Activated gamma-delta T cell (primary cell): ENCODE data around the gene SYT13.

Experiments used
- DNase-seq: peaks from one replicate; lab custom pipeline; 2025; lab: John Stamatoyannopoulos, UW
- total RNA-seq, 2 donors: gene quantifications; one replicate each; lab custom pipeline; 2026; lab: John Stamatoyannopoulos, UW

SYT13 gene
- 0 reads per million in 2 donors for total RNA-seq

- no peak for DNase-seq
These were observed at the start of gene SYT13 for GRCh38 chr11:45285930-45286632. TSS of gene SYT13 (minus strand) at chr11:45286341. CDS start at chr11:45286207, 134 bp downstream.

DNA sequence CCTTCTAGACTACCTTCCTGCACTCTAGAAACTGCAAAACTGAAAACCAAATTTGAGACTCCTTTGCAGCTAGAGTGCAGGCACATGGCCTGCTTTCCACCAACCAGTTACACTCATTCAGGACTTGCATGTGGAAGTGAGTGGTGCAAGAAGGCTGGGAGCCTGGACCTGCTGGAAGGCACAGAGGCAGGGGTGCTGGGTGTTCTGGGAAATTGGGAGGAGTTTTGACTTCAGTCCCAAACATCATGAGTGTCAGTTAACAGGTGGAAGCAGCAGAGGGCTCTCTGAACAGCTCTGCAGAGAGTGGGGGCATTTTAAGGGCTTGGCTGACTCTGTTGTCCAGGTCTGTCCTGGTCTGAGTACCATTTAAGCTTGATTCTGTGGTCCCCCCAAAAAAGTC is 49.3 kb upstream of the SYT13 start:
- no peak for DNase-seq

GRCh38 chr11:45334836-45335235 is 48.7 kb upstream of the SYT13 start:
- DNase-seq = no peak

GRCh38 chr11:45334410-45334809 is 48.3 kb upstream of the SYT13 start:
- DNase-seq = no peak

DNA sequence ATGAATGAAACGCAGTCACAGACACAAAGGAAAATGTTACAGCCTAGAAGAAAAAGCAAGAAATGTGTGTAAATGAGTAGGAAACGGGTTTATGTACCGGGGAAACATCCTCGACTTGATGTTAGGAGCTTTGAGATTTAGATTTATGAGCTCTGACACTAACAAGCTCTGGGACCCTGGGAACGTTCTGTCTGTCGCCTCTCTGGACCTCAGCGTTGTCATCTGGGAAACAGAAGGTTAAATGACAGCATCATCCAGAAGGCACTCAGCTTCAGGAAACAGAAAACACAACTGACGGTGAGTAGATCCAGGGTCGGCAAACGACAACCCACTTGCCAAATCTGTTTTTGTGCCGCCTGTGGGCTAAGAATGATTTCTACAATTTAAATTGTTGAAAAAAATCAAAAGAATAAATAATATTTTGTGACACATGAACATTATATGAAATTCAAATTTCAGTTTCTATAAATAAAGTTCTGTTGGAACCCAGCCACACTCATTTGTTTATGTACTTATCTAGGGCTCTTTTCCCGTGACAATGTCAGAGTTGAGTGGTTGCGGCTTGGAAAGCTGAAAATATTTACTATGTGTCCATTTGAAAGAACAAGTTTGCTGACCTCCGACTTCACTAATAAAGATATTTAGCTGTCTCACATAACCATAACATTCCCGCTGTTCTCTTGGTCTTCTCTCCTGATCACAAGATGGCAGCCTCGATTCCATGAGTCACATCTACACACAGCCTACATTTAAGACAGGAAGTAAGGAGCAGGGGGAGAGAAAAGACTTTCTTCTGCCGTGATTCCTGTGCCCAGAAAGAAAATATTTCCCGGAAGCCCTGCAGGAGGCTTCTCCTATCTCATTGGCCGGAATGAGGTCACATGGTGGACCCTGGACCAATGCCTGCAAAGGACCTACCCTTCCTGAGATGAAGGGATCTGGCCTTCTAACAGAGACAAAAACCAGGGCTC is 47.1 kb upstream of the SYT13 start:
- DNase-seq = no peak

GRCh38 chr11:45332276-45332934 is 46.3 kb upstream of the SYT13 start:
- no peak for DNase-seq

DNA sequence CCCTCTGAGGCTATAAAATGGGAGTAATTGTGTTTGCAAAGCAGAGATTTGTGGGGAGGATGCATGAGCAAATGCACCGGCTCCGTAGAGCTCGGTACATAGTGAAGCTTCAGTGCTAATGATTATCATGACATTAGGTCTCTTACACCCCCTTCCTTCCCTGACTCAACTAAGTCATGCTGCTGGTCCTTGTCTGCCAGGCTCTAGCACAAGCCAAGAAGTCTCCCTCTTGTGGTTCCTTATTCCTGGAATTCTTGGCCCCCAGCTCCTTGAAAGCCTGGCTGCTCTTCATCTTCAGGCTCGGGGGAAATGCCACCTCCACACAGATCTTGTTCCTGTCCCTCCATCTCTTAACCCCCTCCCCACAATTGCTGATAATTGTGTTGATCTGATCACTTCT is 45.7 kb upstream of the SYT13 start:
- DNase-seq = no peak

DNA sequence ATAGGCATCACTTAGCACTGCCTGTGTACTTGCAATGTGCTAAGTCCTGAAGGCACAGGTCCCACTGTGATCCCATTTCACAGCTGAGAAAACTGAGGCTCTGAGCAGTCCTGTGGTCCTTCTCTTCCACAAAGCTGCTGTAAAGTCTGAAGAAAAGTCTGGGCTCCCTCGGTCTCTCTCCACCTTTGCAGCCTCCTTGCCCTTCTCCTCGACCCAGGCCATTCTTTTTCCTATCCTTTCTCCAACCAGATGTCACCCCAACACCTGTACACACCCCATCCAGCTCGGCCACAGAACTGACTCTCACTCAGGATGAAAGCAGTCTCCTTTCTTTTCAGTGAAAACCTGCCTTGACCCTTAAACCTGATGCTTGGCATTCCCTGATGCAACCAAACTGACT is 42.6 kb upstream of the SYT13 start:
- DNase-seq = no peak

DNA sequence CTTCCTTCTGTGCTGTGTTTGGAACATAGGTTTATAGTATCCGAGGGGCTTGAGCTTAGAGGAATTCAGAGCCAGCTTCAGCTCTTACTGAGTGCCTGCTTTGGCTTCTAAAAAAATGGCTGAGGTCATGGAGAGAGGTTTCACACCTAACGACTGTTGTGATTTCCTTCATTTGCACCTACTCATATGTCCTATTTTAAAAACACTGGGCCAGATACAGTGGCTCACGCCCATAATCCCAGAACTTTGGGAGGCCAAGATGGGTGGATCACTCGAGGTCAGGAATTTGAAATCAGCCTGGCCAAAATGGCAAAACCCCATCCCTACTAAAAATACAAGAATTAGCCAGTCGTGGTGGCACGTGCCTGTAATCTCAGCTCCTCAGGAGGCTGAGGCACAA is 38.3 kb upstream of the SYT13 start:
- no peak for DNase-seq

DNA sequence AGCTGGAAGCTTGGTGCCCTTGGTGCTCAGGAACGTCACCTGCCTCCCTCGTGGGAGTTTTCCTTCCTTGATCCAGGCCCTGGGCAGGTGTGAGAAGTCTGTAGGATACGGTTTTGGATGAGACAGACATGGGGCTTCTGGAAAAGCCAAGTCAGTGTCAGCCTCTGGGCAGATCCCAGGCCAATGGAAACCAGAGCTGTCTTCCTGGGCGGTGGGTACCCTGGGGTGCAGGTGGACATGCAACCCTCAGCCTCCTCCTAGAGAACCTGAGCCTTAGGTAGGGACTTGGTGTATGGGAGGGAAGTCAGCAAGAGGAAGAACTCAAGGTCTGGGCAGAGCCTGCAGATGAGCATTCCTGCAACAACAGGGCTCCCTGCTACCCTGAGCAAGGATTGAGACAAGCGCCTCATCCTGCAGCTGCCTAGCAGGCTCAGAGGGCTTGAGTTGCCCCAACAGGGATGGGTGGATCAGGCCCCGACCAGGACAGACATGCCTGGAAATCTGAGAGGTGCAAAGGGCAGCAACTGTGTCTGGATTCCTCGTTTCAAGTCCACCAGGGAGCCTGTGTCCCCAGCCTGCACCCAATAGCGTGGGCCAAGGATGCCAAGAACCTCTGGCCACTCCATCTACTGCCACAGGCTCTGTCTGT is 37.6 kb upstream of the SYT13 start:
- DNase-seq = no peak

- no peak for DNase-seq
These were observed 36.9 kb upstream of the SYT13 start for GRCh38 chr11:45322891-45323600.

DNA sequence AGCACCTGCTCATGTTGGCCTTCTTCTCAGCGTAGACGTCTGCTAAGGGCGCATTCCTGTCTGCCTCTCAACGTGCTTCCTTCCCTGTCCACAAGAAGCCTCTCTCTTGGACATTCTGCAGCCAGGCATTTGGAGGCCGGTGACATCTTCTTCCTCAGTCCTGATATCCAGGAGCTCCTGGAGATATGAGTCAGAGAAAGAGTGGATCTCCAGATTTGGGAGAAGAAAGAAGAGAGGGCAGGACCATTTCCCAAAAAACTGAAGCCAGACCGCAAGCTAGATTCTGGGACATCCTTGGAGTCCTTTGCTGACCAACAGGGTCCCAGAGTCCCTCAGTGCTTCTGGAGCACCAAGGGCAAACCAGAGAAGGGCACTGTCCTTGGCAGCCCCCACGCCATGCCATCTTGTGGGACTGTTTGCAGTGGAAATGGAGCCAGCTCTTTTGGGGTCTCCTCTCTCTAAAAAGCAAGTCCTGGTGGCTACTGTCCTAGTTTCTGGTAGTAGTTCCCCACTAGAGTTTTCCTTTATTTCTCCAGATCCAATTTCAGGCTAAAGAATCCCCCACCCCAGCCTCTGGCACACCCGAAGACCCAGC is 36.1 kb upstream of the SYT13 start:
- no peak for DNase-seq

DNA sequence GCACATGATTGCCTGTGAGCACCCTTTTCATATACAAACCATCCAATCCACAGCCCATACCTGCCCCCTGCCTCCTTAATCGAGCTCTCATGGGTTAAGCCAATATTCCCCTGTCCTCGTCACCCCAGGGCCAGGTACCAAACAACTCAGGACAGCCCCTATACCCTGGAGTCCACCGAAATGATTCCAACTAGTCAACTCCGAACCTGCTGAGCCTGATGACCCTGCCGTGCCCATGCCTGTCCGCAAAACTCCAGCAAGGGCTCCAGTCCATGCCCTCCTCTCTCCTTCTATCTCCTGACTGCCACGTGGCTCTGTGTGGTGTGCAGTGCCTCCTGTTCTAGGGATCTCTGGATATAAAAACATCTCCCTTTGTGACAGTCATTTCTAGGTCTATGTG is 35.5 kb upstream of the SYT13 start:
- no peak for DNase-seq

DNA sequence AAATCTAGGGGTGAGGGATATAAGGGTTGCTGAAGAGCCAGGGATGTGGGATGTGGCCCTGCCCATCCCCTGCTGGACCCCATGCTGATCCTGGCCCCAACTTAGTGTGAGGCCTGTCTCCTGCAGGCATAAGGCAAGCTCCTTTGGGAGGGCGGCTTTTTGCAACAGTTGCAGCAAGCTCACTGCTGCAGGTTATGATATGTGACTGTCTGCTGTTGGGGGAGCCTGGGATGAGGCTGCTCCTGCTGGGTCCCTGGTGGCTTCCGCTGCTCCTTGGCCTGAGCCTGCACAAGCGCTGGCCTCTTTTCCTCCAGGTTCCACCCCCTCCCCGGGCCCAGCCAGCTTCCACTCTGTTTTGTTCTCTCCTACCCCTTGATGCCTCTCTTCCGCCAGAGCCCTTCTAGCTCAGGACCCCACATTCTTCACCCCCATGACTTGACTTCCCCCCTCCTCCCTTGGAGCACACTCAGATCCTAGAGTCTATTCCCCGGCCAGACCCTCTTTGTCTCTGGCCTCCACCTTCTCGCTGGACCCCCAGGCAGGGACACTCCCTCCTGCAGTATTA is 35.0 kb upstream of the SYT13 start:
- no peak for DNase-seq

GRCh38 chr11:45320371-45320770 is 34.2 kb upstream of the SYT13 start:
- DNase-seq = no peak

DNA sequence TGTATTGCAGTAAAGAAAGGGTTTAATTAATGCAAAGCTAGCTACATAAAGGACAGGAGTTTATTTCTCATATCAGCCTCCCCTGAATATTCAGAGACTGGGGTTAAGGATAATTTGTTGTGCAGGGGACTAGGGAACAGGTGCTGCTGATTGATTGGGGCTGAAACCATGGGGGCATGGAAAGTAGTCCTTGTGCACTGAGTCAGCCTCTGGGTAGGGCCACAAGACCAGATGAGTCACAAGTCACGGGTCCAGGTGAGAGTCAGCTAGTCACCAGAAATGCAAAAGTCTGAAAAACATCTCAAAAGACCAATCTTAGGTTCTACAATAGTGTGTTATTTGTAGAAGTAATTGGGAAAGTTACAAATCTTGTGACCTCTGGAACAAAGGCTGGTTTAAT is 32.9 kb upstream of the SYT13 start:
- DNase-seq = no peak

- no peak for DNase-seq
These were observed 32.4 kb upstream of the SYT13 start for GRCh38 chr11:45318516-45318915.

- DNase-seq = no peak
These were observed 30.1 kb upstream of the SYT13 start for GRCh38 chr11:45316258-45316657.

GRCh38 chr11:45314900-45315299 is 28.8 kb upstream of the SYT13 start:
- no peak for DNase-seq

DNA sequence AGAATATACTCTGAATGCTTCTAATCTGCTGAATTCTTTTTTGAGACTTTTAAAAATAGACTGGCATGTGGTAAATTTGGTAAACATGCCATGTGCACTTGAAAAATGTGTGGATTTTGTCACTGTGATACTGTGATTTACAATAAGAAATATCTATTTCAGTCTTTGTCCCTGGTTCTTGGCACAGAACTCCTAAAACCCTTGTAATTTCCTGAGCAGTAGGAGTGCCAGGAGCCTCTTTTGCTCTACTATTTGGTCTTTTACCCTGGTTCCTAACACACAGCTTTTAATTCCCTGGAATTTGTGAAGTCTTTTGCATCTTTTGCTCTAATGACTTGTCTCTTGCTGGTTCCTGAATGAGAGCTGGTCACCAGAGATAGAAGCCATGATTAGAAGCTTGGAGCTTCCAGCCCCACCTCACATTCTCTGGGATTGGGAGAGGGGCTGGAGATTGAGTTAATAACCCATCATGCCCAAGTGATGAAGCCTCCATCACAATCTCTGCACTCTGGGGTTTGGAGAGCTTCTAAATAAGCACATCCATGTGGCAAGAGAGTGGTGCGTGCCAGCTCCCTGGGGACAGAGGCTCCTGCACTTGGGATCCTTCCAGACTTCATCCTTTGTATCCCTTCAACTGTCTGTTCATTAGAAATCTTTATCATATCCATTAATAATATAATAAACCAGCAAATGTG is 27.2 kb upstream of the SYT13 start:
- DNase-seq = no peak
